Fibroblast of lung (primary cell): ENCODE measurements around the gene ANKRD44. TPM values are rescaled to one million over a fixed set of nuclear protein-coding genes. Genes with fewer than 3 reads are reported as not detected.

Source experiments
- DNase-seq, 2 donors: peaks; one replicate each; pipeline versions ENCODE4 v3.0.0 to v3.0.0-alpha.2; 2010; ENCODE audit warnings: low read depth in 2 of 2
- H2AFZ ChIP-seq: 2 replicates; pipeline ENCODE4 v1.5.1; 2012; ENCODE audit warnings: low read length, control low read depth, inconsistent platforms
- H3K27ac ChIP-seq: 2 replicates; pipeline ENCODE4 v1.5.1; 2011; ENCODE audit warnings: low read length, control low read depth; ENCODE audit not compliant: insufficient read depth
- H3K27me3 ChIP-seq: 2 replicates; pipeline ENCODE4 v1.5.1; 2011; ENCODE audit warnings: mild to moderate bottlenecking, low read length; ENCODE audit not compliant: control insufficient read depth, insufficient read depth
- H3K36me3 ChIP-seq: 2 replicates; pipeline ENCODE4 v1.5.1; 2011; ENCODE audit warnings: low read length; ENCODE audit not compliant: control insufficient read depth, insufficient read depth
- H3K4me1 ChIP-seq: 2 replicates; pipeline ENCODE4 v1.5.1; 2011; ENCODE audit warnings: low read length; ENCODE audit not compliant: control insufficient read depth, insufficient read depth; ENCODE audit errors: extremely low read depth
- H3K4me2 ChIP-seq: 2 replicates; pipeline ENCODE4 v1.5.1; 2011; ENCODE audit warnings: low read length, control low read depth; ENCODE audit not compliant: insufficient read depth; ENCODE audit errors: extremely low read depth
- H3K4me3 ChIP-seq, 4 experiments: fragments of 200-600 bp in 1 of 4; sonication (generic) in 1 of 4; replicated peaks in 1 of 4; 2 replicates each; pipeline ENCODE4 v1.5.1; 2011 to 2016; ENCODE audit warnings: low read length in 4 of 4, low read depth in 3 of 4, mild to moderate bottlenecking in 3 of 4, control low read depth in 2 of 4, inconsistent platforms in 1 of 4, mixed read lengths in 1 of 4; ENCODE audit not compliant: insufficient read depth in 1 of 4; ENCODE audit errors: control extremely low read depth in 1 of 4
- H3K79me2 ChIP-seq: 2 replicates; pipeline ENCODE4 v1.5.1; 2012; ENCODE audit warnings: mild to moderate bottlenecking, low read length, inconsistent platforms; ENCODE audit not compliant: control insufficient read depth, insufficient read depth
- H3K9ac ChIP-seq: 2 replicates; pipeline ENCODE4 v1.5.1; 2011; ENCODE audit warnings: mild to moderate bottlenecking, low read length, control low read depth; ENCODE audit not compliant: insufficient read depth
- H3K9me3 ChIP-seq: 2 replicates; pipeline ENCODE4 v1.5.1; 2012; ENCODE audit warnings: low read depth, low read length; ENCODE audit not compliant: control insufficient read depth, insufficient read depth
- H4K20me1 ChIP-seq: 2 replicates; pipeline ENCODE4 v1.5.1; 2011; ENCODE audit warnings: low read length; ENCODE audit not compliant: control insufficient read depth, insufficient read depth; ENCODE audit errors: extremely low read depth
- EZH2 ChIP-seq: IDR thresholded peaks from 2 replicates; pipeline ENCODE4 v1.5.1; 2012; ENCODE audit warnings: low read length, control low read depth, mild to moderate bottlenecking; ENCODE audit errors: missing control alignments
- polyA plus RNA-seq, 2 donors: library from polyadenylated mRNA; depleted of rRNA in 1 of 2; stranded (reverse) in 1 of 2; unstranded in 1 of 2; fragments of >200 nt; gene quantifications; 2 replicates each; pipeline ENCODE4 v1.2.1, GENCODE V29; 2011 to 2012; ENCODE audit warnings: missing spikeins in 1 of 2
- total RNA-seq: library from RNA; depleted of rRNA; stranded (reverse); fragments of >200 nt; gene quantifications from 2 replicates; pipeline ENCODE4 v1.2.1, GENCODE V29; 2014
- TF ChIP-seq, protein P1 (sequence below), 2 donors: IDR thresholded peaks in 1 of 2; conservative IDR thresholded peaks in 1 of 2; 1 replicate in 1 of 2; 2 replicates in 1 of 2; pipeline ENCODE4 v1.5.1; 2011 to 2012; ENCODE audit warnings: low read length in 2 of 2, control low read depth in 1 of 2, inconsistent platforms in 1 of 2, low read depth in 1 of 2, mild to moderate bottlenecking in 1 of 2

Gene ANKRD44
- total and polyA plus RNA-seq, 2 donors (not counting 1 experiment from before 2014, with no cell fraction given), result 7.6 to 9.7 TPM

DNA sequence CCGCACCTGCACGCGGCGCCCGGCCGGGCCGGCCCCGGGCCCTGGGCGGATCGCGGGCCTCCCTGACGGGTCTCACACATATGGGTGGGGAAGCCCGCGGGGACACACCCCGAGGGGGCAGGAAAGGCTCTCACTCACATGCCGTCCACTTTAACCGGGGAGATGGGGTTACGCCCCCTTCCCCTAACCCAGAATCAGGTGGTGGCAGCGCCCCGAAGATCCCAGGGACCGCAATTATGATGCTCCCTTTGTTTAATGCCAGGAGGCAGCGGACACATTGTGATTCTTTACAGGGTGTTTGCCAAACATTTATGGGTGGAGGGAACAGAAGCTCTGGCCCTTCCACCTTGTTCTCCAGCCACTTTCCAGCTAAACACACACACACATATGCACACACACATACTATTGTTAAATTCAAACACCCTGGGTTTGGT lies 424 bp upstream of the ANKRD44 start:
- Histone ChIP-seq H3K9ac (no peak overlapping the region), H3K27me3 (peaks cover 2% of the 10 kb centered on the region), H3K27ac (no peak overlapping the region), H2AFZ (peak overlapping the region; percentile 88), H3K9me3 (no peaks in the 10 kb centered on the region), H3K4me3 (peak overlapping the region; percentile 38 to 69 (median 57)), H4K20me1 (no peaks in the 10 kb centered on the region), H3K36me3 (no peaks in the 10 kb centered on the region), H3K79me2 (no peaks in the 10 kb centered on the region), H3K4me2 (peak overlapping the region; percentile 89), H3K4me1 (peaks cover 5% of the 10 kb centered on the region)
- DNase-seq, result no peak
- TF ChIP-seq EZH2, result no peak
- TF ChIP-seq, protein P1, sequence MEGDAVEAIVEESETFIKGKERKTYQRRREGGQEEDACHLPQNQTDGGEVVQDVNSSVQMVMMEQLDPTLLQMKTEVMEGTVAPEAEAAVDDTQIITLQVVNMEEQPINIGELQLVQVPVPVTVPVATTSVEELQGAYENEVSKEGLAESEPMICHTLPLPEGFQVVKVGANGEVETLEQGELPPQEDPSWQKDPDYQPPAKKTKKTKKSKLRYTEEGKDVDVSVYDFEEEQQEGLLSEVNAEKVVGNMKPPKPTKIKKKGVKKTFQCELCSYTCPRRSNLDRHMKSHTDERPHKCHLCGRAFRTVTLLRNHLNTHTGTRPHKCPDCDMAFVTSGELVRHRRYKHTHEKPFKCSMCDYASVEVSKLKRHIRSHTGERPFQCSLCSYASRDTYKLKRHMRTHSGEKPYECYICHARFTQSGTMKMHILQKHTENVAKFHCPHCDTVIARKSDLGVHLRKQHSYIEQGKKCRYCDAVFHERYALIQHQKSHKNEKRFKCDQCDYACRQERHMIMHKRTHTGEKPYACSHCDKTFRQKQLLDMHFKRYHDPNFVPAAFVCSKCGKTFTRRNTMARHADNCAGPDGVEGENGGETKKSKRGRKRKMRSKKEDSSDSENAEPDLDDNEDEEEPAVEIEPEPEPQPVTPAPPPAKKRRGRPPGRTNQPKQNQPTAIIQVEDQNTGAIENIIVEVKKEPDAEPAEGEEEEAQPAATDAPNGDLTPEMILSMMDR (conservative IDR thresholded peaks at IDR 0.05 in 1 of 2, IDR thresholded peaks at IDR 0.05 in 1 of 2; ENCODE audit: low read depth in 1 of 2, low read length in 2 of 2), result peak in 1 of 2 donors; percentile 0

DNA sequence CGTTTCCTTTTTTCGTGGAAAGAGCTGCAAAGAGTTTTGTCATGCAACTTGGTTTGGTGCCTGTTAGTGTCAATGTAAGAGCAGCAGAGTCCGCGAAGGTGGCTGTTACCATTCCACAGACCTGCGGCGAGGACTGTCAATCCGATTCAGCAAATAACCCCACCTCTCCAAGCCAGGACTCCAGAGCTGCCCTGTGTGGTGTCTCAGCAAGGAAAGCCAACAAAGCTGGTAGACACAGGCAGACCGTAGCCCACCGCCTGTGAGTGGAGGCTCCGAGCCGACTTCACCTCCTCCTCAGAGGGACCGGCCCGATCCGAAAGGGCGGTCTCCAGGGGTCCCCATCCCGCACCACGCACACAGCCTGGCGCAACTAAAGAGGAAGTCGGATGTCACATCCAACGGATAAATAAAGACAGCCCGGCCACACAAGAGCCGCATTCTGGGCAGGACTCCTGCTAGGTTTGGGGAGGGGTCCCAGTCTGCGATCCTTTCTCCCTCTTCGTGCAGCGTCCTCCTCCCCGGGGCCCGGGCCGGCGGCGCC lies 819 bp downstream of the ANKRD44 start:
- H3K9ac ChIP-seq, result peak overlapping the region; percentile 68
- H3K27ac ChIP-seq, result no peak overlapping the region
- no peak for DNase-seq
- peaks cover 5% of the 10 kb centered on the region for H3K4me1 ChIP-seq
- TF ChIP-seq, protein P1 (conservative IDR thresholded peaks at IDR 0.05 in 1 of 2, IDR thresholded peaks at IDR 0.05 in 1 of 2; ENCODE audit: low read depth in 1 of 2, low read length in 2 of 2), result no peak
- no peak for TF ChIP-seq EZH2
- no peaks in the 10 kb centered on the region for H4K20me1 ChIP-seq
- H3K36me3 ChIP-seq, result no peaks in the 10 kb centered on the region
- H3K79me2 ChIP-seq, result no peaks in the 10 kb centered on the region
- H2AFZ ChIP-seq, result peak overlapping the region; percentile 82
- peak overlapping the region; percentile 65 to 80 (median 74) for H3K4me3 ChIP-seq
- H3K9me3 ChIP-seq, result no peaks in the 10 kb centered on the region
- peak overlapping the region; percentile 84 for H3K4me2 ChIP-seq
- H3K27me3 ChIP-seq, result no peaks in the 10 kb centered on the region

DNA sequence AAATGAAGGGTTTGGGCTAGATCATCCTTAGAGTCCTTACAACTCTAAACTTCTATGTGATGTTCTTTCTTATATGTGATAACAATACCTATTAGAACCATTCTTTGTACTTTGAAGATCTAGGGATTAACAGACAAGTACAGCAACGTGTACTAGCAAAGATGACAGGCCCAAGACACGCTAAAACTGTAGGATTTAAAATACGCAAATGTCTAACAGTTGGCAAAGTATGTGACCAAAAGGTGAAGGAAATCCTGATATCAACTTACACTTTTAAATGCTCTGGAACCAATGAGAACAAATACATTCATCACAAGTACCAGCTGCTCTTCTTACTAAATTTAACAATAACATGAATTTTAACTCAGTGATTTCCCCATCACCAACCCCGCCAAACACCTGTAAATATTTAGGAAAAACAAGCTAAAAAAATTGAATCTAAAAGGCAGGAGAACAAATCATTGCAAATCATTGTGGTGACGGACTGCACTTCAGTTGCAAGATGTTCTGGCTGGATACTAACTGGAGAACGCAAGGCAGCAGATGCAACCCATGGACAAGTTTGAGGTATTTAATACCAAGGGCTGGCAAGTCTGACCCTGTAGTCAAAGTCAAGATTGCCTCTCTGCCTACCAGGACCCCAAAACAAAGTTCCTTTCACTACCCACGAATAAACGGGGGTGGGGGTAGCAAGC lies 1.4 kb downstream of the ANKRD44 start:
- DNase-seq, result no peak
- no peaks in the 10 kb centered on the region for H3K36me3 ChIP-seq
- no peak overlapping the region for H3K9ac ChIP-seq
- TF ChIP-seq, protein P1 (conservative IDR thresholded peaks at IDR 0.05 in 1 of 2, IDR thresholded peaks at IDR 0.05 in 1 of 2; ENCODE audit: low read depth in 1 of 2, low read length in 2 of 2), result no peak
- no peak for TF ChIP-seq EZH2
- H3K4me1 ChIP-seq, result peaks cover 5% of the 10 kb centered on the region
- peak overlapping the region; percentile 65 to 80 (median 74) for H3K4me3 ChIP-seq
- no peaks in the 10 kb centered on the region for H3K27me3 ChIP-seq
- peak overlapping the region; percentile 84 for H3K4me2 ChIP-seq
- H2AFZ ChIP-seq, result peak overlapping the region; percentile 82
- no peaks in the 10 kb centered on the region for H4K20me1 ChIP-seq
- H3K79me2 ChIP-seq, result no peaks in the 10 kb centered on the region
- no peaks in the 10 kb centered on the region for H3K9me3 ChIP-seq
- no peak overlapping the region for H3K27ac ChIP-seq
